Transverse colon (tissue), 4 donors: ENCODE measurements around the gene PRPF6. TPM values are rescaled to one million over a fixed set of nuclear protein-coding genes. Genes with fewer than 3 reads are reported as not detected.

Experiments
- DNase-seq: peaks from one replicate; pipeline ENCODE4 v3.0.0-alpha.2; 2019
- H3K27ac ChIP-seq, 4 donors: fragments of 200-600 bp; sonication (generic); 2 replicates each; pipeline ENCODE4 v1.5.1; 2016 to 2018; ENCODE audit warnings: inconsistent platforms in 4 of 4
- H3K27me3 ChIP-seq: fragments of 200-600 bp; sonication (generic); 2 replicates; pipeline ENCODE4 v1.5.1; 2017; ENCODE audit warnings: inconsistent platforms
- H3K36me3 ChIP-seq, 4 donors: fragments of 200-600 bp; sonication (generic); 2 replicates each; pipeline ENCODE4 v1.5.1; 2017 to 2019; ENCODE audit warnings: inconsistent platforms in 4 of 4
- H3K4me1 ChIP-seq, 4 donors: fragments of 200-600 bp; sonication (generic); 2 replicates each; pipeline ENCODE4 v1.5.1; 2017 to 2020; ENCODE audit warnings: inconsistent platforms in 4 of 4
- H3K4me3 ChIP-seq, 4 donors: fragments of 200-600 bp; sonication (generic); 1 replicate in 1 of 4; 2 replicates in 3 of 4; pipeline versions ENCODE4 v1.5.1 to v1.6.1; 2017 to 2019; ENCODE audit warnings: inconsistent platforms in 4 of 4
- H3K9me3 ChIP-seq, 2 donors: fragments of 200-600 bp; sonication (generic); 2 replicates each; pipeline ENCODE4 v1.5.1; 2017 to 2019; ENCODE audit warnings: inconsistent platforms in 2 of 2
- CTCF ChIP-seq, 5 experiments: fragments of 200-600 bp in 3 of 5; fragments of 450-650 bp in 2 of 5; sonication (generic) in 3 of 5; IDR thresholded peaks; 1 replicate in 2 of 5; 2 replicates in 3 of 5; pipeline ENCODE4 v1.5.1; 2016 to 2017; ENCODE audit warnings: antibody characterized with exemption in 5 of 5, inconsistent platforms in 3 of 5, mild to moderate bottlenecking in 2 of 5, moderate library complexity in 1 of 5
- EP300 ChIP-seq: sonication (generic); formaldehyde crosslinking; IDR thresholded peaks from one replicate; pipeline ENCODE4 v1.6.1; 2017; ENCODE audit warnings: antibody characterized with exemption, low read depth
- POLR2A ChIP-seq: fragments of 450-650 bp; IDR thresholded peaks from one replicate; pipeline ENCODE4 v1.6.1; 2016; ENCODE audit warnings: antibody characterized with exemption, mild to moderate bottlenecking, moderate library complexity
- POLR2AphosphoS5 ChIP-seq, 3 donors: sonication (generic); formaldehyde crosslinking; IDR thresholded peaks; one replicate each; pipeline ENCODE4 v1.6.1; 2016; ENCODE audit warnings: antibody characterized with exemption in 3 of 3
- WGBS, 2 donors: methylation state at CpG; one replicate each; pipeline ENCODE4 v1.1.5; 2018; ENCODE audit warnings: low coverage in 1 of 2; 5-methylcytosine and 5-hydroxymethylcytosine counted together
- in situ Hi-C, 4 donors: fragments of 200-750 bp; cut with MboI; loops; one replicate each; pipeline versions ENCODE4 v1.15.0 to v1.15.1; 2017; ENCODE audit warnings: low sequenced_read_pairs in 3 of 4, low pct_ligation_motif_present in 1 of 4, low pct_unique_long_range_greater_than_20kb in 1 of 4
- intact Hi-C: fragments of 100-400 bp; cut with DNase I; formaldehyde crosslinking; loops from one replicate; pipeline ENCODE4 v1.15.1; 2023; ENCODE audit warnings: low total_unique reads
- total RNA-seq, 4 donors: library from RNA; depleted of rRNA; stranded (reverse); fragments of >200 nt; gene quantifications; one replicate each; pipeline ENCODE4 v1.1.0, GENCODE V29; 2016

PRPF6 gene
- total RNA-seq, 4 donors from 2014 or later, result 29.2 to 55.7 (median 51.8) TPM

- intact Hi-C loops, result no loop called here
- Histone ChIP-seq H3K4me1 (peaks cover 13 to 26% (median 20%) of the 10 kb centered on the region in 4 donors), H3K9me3 (no peaks in the 10 kb centered on the region), H3K36me3 (no peaks in the 10 kb centered on the region), H3K27ac (peak overlapping the region in 1 of 4 donors; percentile 88), H3K27me3 (peaks cover 4% of the 10 kb centered on the region), H3K4me3 (peak overlapping the region in 1 of 4 donors; percentile 73)
- in situ Hi-C loops, result no loop called here
- TF ChIP-seq EP300 (no peak), POLR2AphosphoS5 (IDR thresholded peaks at IDR 0.05) (no peak), POLR2A (no peak), CTCF (IDR thresholded peaks at IDR 0.05) (no peak)
- DNase-seq, result no peak
- WGBS, 2 donors, result 54% methylated on average over 12 of the region's 12 CpGs; no CpG with 5 or more reads in 1 of the 2 donors
Measured at GRCh38 chr20:64064145-64064698, 83.3 kb downstream of the PRPF6 start.

- H3K27me3 ChIP-seq, result peaks cover 4% of the 10 kb centered on the region
- intact Hi-C loops, result no loop called here
- H3K4me1 ChIP-seq, result peaks cover 13 to 26% (median 20%) of the 10 kb centered on the region in 4 donors
- H3K4me3 ChIP-seq, result no peak overlapping the region
- H3K36me3 ChIP-seq, result no peaks in the 10 kb centered on the region
- no peak for TF ChIP-seq POLR2AphosphoS5 (IDR thresholded peaks at IDR 0.05)
- TF ChIP-seq CTCF (IDR thresholded peaks at IDR 0.05), result no peak
- no peak for TF ChIP-seq POLR2A
- TF ChIP-seq EP300, result no peak
- in situ Hi-C loops, result no loop called here
- 44% methylated on average over 27 of the region's 27 CpGs; no CpG with 5 or more reads in 1 of the 2 donors for WGBS, 2 donors
- no peak for DNase-seq
- H3K9me3 ChIP-seq, result no peaks in the 10 kb centered on the region
- H3K27ac ChIP-seq, result no peak overlapping the region
Measured at GRCh38 chr20:64065062-64065973, 84.4 kb downstream of the PRPF6 start.

GRCh38 chr20:64065974-64066343, 85.0 kb downstream of the PRPF6 start:
- no peak overlapping the region for H3K27ac ChIP-seq
- H3K4me3 ChIP-seq, result no peak overlapping the region
- peak; percentile 54 for DNase-seq
- no peaks in the 10 kb centered on the region for H3K9me3 ChIP-seq
- WGBS, 2 donors, result 18% methylated on average over 5 of the region's 5 CpGs; no CpG with 5 or more reads in 1 of the 2 donors
- in situ Hi-C loops, result no loop called here
- no peaks in the 10 kb centered on the region for H3K36me3 ChIP-seq
- no peak for TF ChIP-seq CTCF (IDR thresholded peaks at IDR 0.05)
- no peak for TF ChIP-seq POLR2AphosphoS5 (IDR thresholded peaks at IDR 0.05)
- no peak for TF ChIP-seq EP300
- H3K4me1 ChIP-seq, result peaks cover 13 to 26% (median 20%) of the 10 kb centered on the region in 4 donors
- H3K27me3 ChIP-seq, result peaks cover 4% of the 10 kb centered on the region
- intact Hi-C loops, result no loop called here

- DNase-seq, result no peak
- in situ Hi-C loops, result no loop called here
- H3K4me1 ChIP-seq, result peaks cover 13 to 25% (median 20%) of the 10 kb centered on the region in 4 donors
Measured at GRCh38 chr20:64067005-64067632, 86.2 kb downstream of the PRPF6 start.

More at GRCh38 chr20:64067005-64067632, 86.2 kb downstream of the PRPF6 start:
- Histone ChIP-seq H3K36me3 (no peaks in the 10 kb centered on the region), H3K9me3 (no peaks in the 10 kb centered on the region), H3K27me3 (peaks cover 4% of the 10 kb centered on the region), H3K4me3 (no peak overlapping the region), H3K27ac (no peak overlapping the region)
- intact Hi-C loops, result no loop called here
- 81% methylated on average over 6 of the region's 6 CpGs; no CpG with 5 or more reads in 1 of the 2 donors for WGBS, 2 donors
- TF ChIP-seq EP300, result no peak
